ENCODE results near the gene METTL23. TPM values are rescaled to one million over a fixed set of nuclear protein-coding genes. Genes with fewer than 3 reads are reported as not detected.

METTL23 gene
- total RNA-seq, 4 donors from 2014 or later, result 20.7 to 31.4 (median 27.0) TPM

DNA sequence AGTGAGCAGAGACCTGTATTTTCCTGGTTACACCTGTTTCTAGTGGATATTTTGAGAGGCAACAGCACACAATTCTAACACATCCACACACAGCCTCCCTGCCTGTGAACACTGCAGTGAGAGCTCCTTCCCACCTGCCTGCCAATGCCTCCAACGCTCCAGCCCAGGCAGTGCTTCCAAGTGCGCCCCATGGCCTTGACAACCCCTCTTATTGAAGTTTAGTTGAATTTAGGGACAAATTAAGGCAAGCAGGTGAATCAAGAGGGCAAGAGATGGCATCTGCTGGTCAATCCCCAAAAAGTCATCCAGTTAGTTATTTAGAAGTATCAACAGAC, 11.2 kb upstream of the METTL23 start:
- Histone ChIP-seq H3K4me1 (peaks cover 0 to 36% (median 9%) of the 10 kb centered on the region in 4 donors), H3K27me3 (no peaks in the 10 kb centered on the region), H3K9me3 (no peaks in the 10 kb centered on the region), H3K4me3 (no peak overlapping the region), H3K27ac (peak overlapping the region in 3 of 4 donors; percentile 8 to 47 (median 46)), H3K36me3 (peaks cover 0 to 70% (median 0%) of the 10 kb centered on the region in 3 donors)
- no peak for TF ChIP-seq POLR2A (IDR thresholded peaks at IDR 0.05)
- TF ChIP-seq CTCF (IDR thresholded peaks at IDR 0.05), result no peak
- DNase-seq, result peak in 1 of 3 donors; percentile 9

DNA sequence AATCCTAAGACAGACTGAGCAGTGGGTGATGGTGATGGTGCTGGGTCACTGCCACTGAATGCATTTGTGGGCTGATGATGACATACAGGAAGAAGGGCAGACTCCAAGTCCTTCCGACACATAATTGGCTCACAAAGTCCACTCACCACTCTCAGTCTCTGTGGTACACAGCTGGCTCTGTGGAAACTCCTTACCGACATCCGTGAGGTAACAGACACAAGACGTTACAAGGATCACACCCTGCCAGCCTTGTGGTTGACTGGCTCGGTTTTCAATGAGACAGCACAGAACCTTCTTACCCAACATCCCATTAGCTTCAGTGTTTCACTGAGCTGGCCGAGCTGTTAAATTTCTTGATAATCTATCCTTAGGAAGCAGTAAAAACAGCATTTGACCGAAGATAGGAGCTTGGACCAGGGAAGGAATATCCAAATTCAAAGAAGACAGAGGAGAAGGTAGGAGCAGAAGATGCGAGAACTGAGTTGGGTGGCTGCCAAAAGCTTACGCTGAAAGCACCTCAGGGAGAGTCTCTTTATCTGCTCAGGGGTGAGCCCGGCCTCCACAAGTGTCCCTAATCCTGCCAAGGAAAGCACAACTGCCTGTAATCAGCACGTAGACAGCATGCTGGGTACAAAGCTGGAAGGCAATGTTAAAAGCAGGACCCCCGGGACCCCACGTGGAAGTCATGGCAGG, 10.3 kb upstream of the METTL23 start:
- H3K4me3 ChIP-seq, result no peak overlapping the region
- H3K27me3 ChIP-seq, result no peaks in the 10 kb centered on the region
- DNase-seq, result peak; percentile 31 to 74 (median 46)
- no peak for TF ChIP-seq POLR2A (IDR thresholded peaks at IDR 0.05)
- no peak for TF ChIP-seq CTCF (IDR thresholded peaks at IDR 0.05)
- H3K36me3 ChIP-seq, result peaks cover 0 to 79% (median 0%) of the 10 kb centered on the region in 3 donors
- H3K27ac ChIP-seq, result peak overlapping the region; percentile 20 to 59 (median 36)
- peaks cover 0 to 32% (median 8%) of the 10 kb centered on the region in 4 donors for H3K4me1 ChIP-seq
- H3K9me3 ChIP-seq, result no peaks in the 10 kb centered on the region

DNA sequence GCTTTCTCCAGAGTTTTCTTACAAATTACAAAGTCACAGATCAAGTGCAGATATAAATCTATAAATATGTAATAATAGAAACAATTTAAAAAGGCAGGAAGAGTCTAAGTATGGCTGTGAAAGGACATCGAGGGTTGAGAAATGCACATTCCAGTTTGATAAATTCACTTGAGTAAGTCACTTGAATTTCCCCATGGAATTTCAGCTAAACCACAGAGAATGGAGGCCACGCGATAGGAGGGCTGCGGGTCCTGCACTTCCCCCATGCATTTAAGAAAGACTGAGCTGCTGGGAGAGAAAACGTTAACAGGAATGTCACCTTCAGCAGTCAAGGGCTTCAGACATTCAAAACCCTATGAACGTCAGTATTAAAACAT, 9.8 kb upstream of the METTL23 start:
- peak overlapping the region; percentile 14 to 59 (median 22) for H3K27ac ChIP-seq
- H3K27me3 ChIP-seq, result no peaks in the 10 kb centered on the region
- H3K4me1 ChIP-seq, result peaks cover 0 to 29% (median 7%) of the 10 kb centered on the region in 4 donors
- no peaks in the 10 kb centered on the region for H3K9me3 ChIP-seq
- H3K36me3 ChIP-seq, result peaks cover 0 to 84% (median 0%) of the 10 kb centered on the region in 3 donors
- peak in 1 of 3 donors; percentile 6 for DNase-seq
- H3K4me3 ChIP-seq, result no peak overlapping the region
- TF ChIP-seq CTCF (IDR thresholded peaks at IDR 0.05) (no peak), POLR2A (IDR thresholded peaks at IDR 0.05) (no peak)

- Histone ChIP-seq H3K27me3 (no peaks in the 10 kb centered on the region), H3K9me3 (no peaks in the 10 kb centered on the region), H3K4me1 (peaks cover 0 to 29% (median 7%) of the 10 kb centered on the region in 4 donors), H3K4me3 (no peak overlapping the region), H3K27ac (no peak overlapping the region), H3K36me3 (peaks cover 0 to 92% (median 0%) of the 10 kb centered on the region in 3 donors)
- TF ChIP-seq CTCF (IDR thresholded peaks at IDR 0.05) (no peak), POLR2A (IDR thresholded peaks at IDR 0.05) (no peak)
- peak in 1 of 3 donors; percentile 42 for DNase-seq
Measured at GRCh38 chr17:76718516-76718915, 8.1 kb upstream of the METTL23 start.

DNA sequence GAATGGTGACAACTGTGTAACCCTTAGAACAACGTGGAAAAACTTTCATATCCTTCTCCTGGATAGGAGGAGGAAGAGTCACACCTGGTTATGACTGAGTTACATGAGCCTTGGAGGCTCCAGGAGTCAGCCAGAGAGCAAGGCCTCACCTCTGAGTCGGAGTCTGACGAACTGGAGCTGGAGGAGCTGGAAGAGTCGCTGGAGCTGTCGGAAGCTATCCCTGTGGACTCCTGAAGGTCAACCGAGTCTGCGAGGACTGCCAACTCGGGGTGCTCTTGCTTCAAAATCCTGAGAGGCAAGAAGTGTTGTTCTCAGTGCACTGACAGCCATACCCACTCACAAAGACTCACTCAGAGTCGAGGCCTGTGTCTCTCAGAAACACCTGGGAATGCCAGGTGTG, 6.4 kb upstream of the METTL23 start:
- peaks cover 0 to 37% (median 7%) of the 10 kb centered on the region in 4 donors for H3K4me1 ChIP-seq
- H3K36me3 ChIP-seq, result peaks cover 0 to 99% (median 0%) of the 10 kb centered on the region in 3 donors
- peak in 1 of 3 donors; percentile 38 for DNase-seq
- H3K27ac ChIP-seq, result no peak overlapping the region
- no peaks in the 10 kb centered on the region for H3K27me3 ChIP-seq
- no peaks in the 10 kb centered on the region for H3K9me3 ChIP-seq
- H3K4me3 ChIP-seq, result no peak overlapping the region
- TF ChIP-seq CTCF (IDR thresholded peaks at IDR 0.05), result no peak
- no peak for TF ChIP-seq POLR2A (IDR thresholded peaks at IDR 0.05)

Measured in Peyer's patch (tissue), 4 donors.